SK-N-MC (cell line): ENCODE measurements around the gene SRRM3.
A peak's percentile ranks its signal among the peaks of the same experiment; 100 is the strongest.

Experiments used
- DNase-seq: peaks from one replicate; pipeline ENCODE4 v3.0.0-alpha.2; 2011; ENCODE audit warnings: low read depth, low spot score
- H3K27ac ChIP-seq: fragments of 200-600 bp; sonication (generic); 2 replicates; pipeline ENCODE4 v1.5.1; 2016; ENCODE audit warnings: mixed run types
- H3K36me3 ChIP-seq: fragments of 200-600 bp; sonication (generic); 2 replicates; pipeline ENCODE4 v1.6.1; 2017; ENCODE audit warnings: antibody characterized with exemption, low read length, mixed read lengths; ENCODE audit not compliant: insufficient read depth
- H3K4me3 ChIP-seq: fragments of 200-600 bp; sonication (generic); 2 replicates; pipeline ENCODE4 v1.5.1; 2016
- H3K9ac ChIP-seq: fragments of 200-600 bp; sonication (generic); 2 replicates; pipeline ENCODE4 v1.8.0; 2017; ENCODE audit warnings: mixed run types, mixed read lengths; ENCODE audit not compliant: insufficient read length
- H3K9me3 ChIP-seq: fragments of 200-600 bp; sonication (generic); 2 replicates; pipeline ENCODE4 v1.6.1; 2017; ENCODE audit warnings: low read depth, mild to moderate bottlenecking, antibody characterized with exemption, low read length, moderate library complexity, mixed read lengths
- EZH2 ChIP-seq: fragments of 200-600 bp; sonication (generic); IDR thresholded peaks from one replicate; pipeline ENCODE4 v1.6.1; 2017; ENCODE audit warnings: antibody characterized with exemption
- FOXP2 ChIP-seq: optimal IDR thresholded peaks from 2 replicates; pipeline ENCODE3; 2011; ENCODE audit warnings: mild to moderate bottlenecking, moderate library complexity; ENCODE audit not compliant: insufficient read depth; ENCODE audit errors: extremely low read length, control extremely low read depth
- POLR2AphosphoS5 ChIP-seq: IDR thresholded peaks from 2 replicates; pipeline ENCODE4 v1.6.1; 2012; ENCODE audit warnings: mild to moderate bottlenecking, low read depth, low read length, borderline replicate concordance

Gene SRRM3

GRCh38 chr7:76246804-76247389 lies 45.2 kb downstream of the SRRM3 start:
- no peak overlapping the region for H3K4me3 ChIP-seq
- no peak overlapping the region for H3K27ac ChIP-seq
- TF ChIP-seq FOXP2 (no peak), POLR2AphosphoS5 (no peak), EZH2 (no peak)
- H3K9me3 ChIP-seq = no peaks in the 10 kb centered on the region
- no peak overlapping the region for H3K9ac ChIP-seq
- DNase-seq = no peak
- H3K36me3 ChIP-seq = no peaks in the 10 kb centered on the region

GRCh38 chr7:76247938-76248337 lies 46.2 kb downstream of the SRRM3 start:
- Histone ChIP-seq H3K27ac (no peak overlapping the region), H3K9ac (no peak overlapping the region), H3K9me3 (no peaks in the 10 kb centered on the region), H3K4me3 (no peak overlapping the region), H3K36me3 (no peaks in the 10 kb centered on the region)
- TF ChIP-seq POLR2AphosphoS5 (no peak), EZH2 (no peak), FOXP2 (no peak)
- DNase-seq = no peak

GRCh38 chr7:76252021-76252420 lies 50.3 kb downstream of the SRRM3 start:
- no peaks in the 10 kb centered on the region for H3K9me3 ChIP-seq
- DNase-seq = no peak
- no peak overlapping the region for H3K4me3 ChIP-seq
- no peak overlapping the region for H3K27ac ChIP-seq
- no peak overlapping the region for H3K9ac ChIP-seq
- TF ChIP-seq FOXP2 (no peak), POLR2AphosphoS5 (no peak), EZH2 (no peak)
- no peaks in the 10 kb centered on the region for H3K36me3 ChIP-seq

- no peak for DNase-seq
- H3K9ac ChIP-seq = no peak overlapping the region
- TF ChIP-seq POLR2AphosphoS5 (no peak), FOXP2 (no peak), EZH2 (no peak)
- H3K9me3 ChIP-seq = no peaks in the 10 kb centered on the region
- H3K4me3 ChIP-seq = no peak overlapping the region
- H3K36me3 ChIP-seq = no peaks in the 10 kb centered on the region
- H3K27ac ChIP-seq = no peak overlapping the region
Measured at GRCh38 chr7:76254781-76255180, 53.1 kb downstream of the SRRM3 start.

- H3K27ac ChIP-seq = no peak overlapping the region
- DNase-seq = no peak
Measured at GRCh38 chr7:76257973-76258372, 56.3 kb downstream of the SRRM3 start.

GRCh38 chr7:76259124-76260093 lies 57.7 kb downstream of the SRRM3 start:
- Histone ChIP-seq H3K36me3 (no peaks in the 10 kb centered on the region), H3K4me3 (peak overlapping the region; percentile 72), H3K27ac (no peak overlapping the region), H3K9ac (peak overlapping the region; percentile 45), H3K9me3 (no peaks in the 10 kb centered on the region)
- TF ChIP-seq EZH2 = no peak
- no peak for DNase-seq

More at GRCh38 chr7:76257973-76258372, 56.3 kb downstream of the SRRM3 start:
- Histone ChIP-seq H3K9me3 (no peaks in the 10 kb centered on the region), H3K4me3 (no peak overlapping the region), H3K36me3 (no peaks in the 10 kb centered on the region), H3K9ac (no peak overlapping the region)
- no peak for TF ChIP-seq POLR2AphosphoS5
- TF ChIP-seq FOXP2 = no peak
- TF ChIP-seq EZH2 = no peak

GRCh38 chr7:76260171-76260703 lies 58.5 kb downstream of the SRRM3 start:
- Histone ChIP-seq H3K4me3 (peak overlapping the region; percentile 72), H3K27ac (no peak overlapping the region), H3K9me3 (no peaks in the 10 kb centered on the region), H3K9ac (no peak overlapping the region), H3K36me3 (no peaks in the 10 kb centered on the region)
- TF ChIP-seq POLR2AphosphoS5 = no peak
- TF ChIP-seq FOXP2 = no peak
- no peak for TF ChIP-seq EZH2
- peak; percentile 55 for DNase-seq

- DNase-seq = no peak
- Histone ChIP-seq H3K36me3 (no peaks in the 10 kb centered on the region), H3K4me3 (no peak overlapping the region), H3K27ac (no peak overlapping the region), H3K9ac (no peak overlapping the region), H3K9me3 (no peaks in the 10 kb centered on the region)
- no peak for TF ChIP-seq EZH2
- TF ChIP-seq POLR2AphosphoS5 = no peak
- no peak for TF ChIP-seq FOXP2
Measured at GRCh38 chr7:76261329-76261728, 59.6 kb downstream of the SRRM3 start.
